NCI-H2171 treated with DMSO at 0.1 percent for 48 hours (cell line): ENCODE measurements around the gene KMT5C.

ENCODE experiments used
- DNase-seq: peaks from one replicate; lab custom pipeline; 2025; lab: John Stamatoyannopoulos, UW

Gene KMT5C

DNA sequence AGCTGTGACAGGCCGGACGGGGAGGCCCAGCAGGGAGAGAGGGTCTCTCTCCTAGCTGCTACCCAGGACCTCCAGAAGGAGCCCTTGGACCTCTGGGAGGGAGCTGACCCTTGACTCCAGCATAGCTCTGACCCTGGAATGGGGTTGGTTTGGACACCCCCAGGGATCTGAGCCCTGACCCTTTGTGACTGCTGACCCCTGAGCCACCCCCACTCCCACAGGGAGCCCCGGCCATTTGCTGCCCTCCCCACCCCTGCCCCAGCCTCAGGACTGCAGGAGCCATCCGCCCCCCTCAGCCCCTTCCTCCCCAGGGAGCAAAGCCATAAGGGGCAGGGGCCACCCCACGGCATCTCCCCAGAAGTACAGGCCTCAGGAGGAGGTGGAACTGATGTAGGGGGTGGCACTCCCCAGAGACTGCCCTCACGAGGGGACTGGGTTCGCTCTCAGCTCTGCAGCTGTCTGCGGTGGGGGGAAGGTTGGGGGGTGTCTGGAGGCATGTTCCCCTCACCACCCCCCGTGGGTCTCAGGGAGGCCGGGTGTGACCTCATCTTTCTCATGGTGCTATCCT, 7.8 kb downstream of the KMT5C start:
- no peak for DNase-seq

DNA sequence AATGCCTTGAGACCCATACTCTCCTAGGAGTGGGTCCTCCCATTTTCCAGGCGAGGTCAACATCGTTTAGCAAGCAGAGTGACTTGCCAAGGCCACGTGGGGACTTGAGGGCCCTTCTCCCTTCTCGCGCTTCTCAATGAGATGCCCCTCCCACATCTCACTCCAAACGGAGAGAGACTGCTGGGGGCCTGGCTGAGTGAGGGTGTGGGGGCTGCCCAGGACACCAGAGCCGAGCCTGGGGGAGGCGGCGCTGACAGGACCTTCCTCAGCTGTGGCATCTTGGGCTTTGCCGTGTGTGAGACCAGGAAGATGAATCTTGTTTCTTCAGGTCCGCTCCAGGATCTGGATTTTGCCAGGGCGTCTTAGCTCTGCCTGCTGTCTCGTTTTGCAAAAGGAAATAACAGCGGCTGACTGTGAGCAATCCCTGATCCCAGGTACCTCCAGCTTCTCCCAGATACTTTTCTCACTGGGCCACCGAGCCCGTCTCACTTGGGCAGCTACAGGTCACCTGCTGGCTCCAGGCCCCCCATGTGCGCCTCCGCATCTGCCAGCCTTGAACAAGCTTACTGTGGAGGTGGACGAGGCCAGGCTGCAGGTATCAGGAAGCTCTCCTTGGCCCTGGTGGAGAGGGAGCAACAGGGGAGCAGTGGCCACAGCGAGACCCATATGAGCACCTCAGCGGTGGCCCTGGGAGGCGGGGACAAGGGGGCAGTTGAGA, 8.8 kb downstream of the KMT5C start:
- DNase-seq = peak; percentile 3

GRCh38 chr19:55350620-55351315, 11.1 kb downstream of the KMT5C start:
- no peak for DNase-seq

- no peak for DNase-seq
These were observed 12.4 kb downstream of the KMT5C start for GRCh38 chr19:55352040-55352439.

DNA sequence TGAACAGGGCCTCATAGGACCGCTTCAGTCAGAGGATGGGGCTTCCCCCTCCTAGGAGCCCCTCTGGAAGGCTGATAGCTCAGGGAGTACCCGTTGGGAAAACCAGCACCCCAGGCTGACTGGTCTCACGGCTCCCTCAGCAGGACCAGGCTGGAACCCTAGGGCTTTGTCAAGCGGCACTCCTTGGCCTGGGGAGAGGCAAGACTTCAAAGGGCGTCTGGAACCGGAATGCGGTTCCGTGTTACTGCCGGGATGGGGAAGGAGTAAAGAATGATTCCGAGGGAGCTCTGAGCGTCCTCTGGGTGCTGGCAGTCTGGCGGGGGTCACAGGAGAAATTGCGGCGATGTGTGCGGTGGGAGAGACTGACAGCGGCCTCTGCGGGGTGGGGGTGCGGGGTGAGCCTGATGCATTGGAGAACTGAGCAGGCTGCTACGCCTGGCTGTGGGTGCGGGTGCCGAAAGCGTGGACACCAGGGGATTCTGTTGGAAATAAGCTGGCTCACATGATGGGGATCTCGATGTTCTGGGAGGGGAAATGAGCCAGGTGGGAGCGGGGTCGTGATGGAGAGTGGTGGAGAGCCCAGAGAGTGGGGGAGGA, 13.0 kb downstream of the KMT5C start:
- no peak for DNase-seq

GRCh38 chr19:55353356-55353802, 13.7 kb downstream of the KMT5C start:
- no peak for DNase-seq

- peak; percentile 54 for DNase-seq
These were observed 14.4 kb downstream of the KMT5C start for GRCh38 chr19:55353803-55354697.

DNA sequence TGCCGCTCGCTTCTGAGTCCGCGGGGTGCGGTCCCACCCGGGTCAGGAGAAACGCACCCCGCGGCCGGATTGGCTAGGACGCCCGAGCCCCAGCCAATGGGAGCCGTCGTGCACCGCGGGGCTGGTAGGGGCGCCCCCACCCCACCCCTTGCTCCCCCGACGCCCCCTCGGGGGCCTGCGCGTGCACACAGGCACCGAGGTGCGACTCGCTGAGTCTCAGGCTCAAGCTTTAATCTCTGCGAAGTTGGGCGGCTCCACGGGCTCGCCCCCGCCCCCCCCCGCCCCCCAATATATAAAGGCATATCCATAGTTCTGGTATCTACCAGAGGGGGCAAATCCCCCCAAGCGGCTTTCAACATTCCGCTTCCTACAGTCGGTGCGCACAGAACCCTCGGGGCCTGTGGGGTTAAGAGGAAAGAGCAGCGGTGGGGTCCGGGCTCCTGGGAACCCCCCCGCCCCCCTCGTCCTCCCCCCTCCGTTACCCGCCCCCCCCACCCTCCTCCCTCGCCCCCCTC, 15.1 kb downstream of the KMT5C start, which contains the start of gene COX6B2:
TSS of gene COX6B2 (minus strand) at position 22 of the 515 bp plus-strand sequence. CDS start 198 bp downstream, outside the sequence.
- DNase-seq = no peak

DNA sequence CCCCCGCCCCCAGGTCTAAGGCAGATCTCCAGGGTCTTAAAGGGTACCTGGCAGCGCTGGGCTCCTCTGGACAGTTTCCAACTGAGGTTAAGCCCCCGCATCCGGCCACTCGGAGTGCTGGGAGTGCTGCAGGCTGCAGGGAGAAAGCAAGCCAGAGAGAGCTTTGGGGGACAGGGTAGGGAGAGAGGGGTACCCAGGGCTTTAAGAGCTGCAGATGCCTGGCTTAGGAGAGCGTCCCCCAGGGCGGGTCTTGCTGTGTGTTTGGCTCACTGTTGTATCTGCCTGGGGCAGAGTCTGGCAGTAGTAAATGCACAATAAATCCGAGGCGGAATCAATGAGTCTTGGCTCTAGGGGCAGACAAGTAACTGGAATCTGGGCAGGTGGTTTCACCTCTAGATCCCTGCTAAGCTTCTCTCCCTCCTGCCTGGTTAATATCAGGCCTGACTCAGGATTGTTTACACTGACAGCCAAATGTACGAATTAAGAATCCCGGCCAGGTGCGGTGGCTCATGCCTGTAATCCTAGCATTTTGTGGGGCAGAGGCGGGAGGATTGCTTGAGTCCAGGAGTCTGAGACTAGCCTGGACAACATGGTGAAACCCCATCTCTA, 15.6 kb downstream of the KMT5C start:
- DNase-seq = peak; percentile 25

DNA sequence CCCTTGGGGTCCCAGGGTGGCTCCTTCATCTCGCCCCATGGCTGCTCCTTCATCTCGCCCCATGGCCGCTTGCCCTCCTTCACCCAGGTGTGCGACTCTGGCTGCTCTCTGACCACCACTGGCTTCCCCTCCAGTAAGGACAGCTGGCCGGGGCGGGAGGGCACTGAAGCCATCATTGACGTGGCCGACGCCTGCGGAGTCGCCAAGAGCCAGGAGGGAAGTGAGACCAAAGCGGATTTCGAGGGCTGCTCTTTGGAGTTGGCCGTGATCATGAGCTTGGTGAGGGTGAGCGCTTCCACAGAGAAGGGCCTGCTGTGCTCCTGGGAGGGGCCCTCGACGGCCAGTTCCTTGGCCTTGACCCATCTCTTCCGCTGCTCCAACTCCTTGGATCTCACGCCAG, 18.8 kb downstream of the KMT5C start:
- DNase-seq = no peak

DNA sequence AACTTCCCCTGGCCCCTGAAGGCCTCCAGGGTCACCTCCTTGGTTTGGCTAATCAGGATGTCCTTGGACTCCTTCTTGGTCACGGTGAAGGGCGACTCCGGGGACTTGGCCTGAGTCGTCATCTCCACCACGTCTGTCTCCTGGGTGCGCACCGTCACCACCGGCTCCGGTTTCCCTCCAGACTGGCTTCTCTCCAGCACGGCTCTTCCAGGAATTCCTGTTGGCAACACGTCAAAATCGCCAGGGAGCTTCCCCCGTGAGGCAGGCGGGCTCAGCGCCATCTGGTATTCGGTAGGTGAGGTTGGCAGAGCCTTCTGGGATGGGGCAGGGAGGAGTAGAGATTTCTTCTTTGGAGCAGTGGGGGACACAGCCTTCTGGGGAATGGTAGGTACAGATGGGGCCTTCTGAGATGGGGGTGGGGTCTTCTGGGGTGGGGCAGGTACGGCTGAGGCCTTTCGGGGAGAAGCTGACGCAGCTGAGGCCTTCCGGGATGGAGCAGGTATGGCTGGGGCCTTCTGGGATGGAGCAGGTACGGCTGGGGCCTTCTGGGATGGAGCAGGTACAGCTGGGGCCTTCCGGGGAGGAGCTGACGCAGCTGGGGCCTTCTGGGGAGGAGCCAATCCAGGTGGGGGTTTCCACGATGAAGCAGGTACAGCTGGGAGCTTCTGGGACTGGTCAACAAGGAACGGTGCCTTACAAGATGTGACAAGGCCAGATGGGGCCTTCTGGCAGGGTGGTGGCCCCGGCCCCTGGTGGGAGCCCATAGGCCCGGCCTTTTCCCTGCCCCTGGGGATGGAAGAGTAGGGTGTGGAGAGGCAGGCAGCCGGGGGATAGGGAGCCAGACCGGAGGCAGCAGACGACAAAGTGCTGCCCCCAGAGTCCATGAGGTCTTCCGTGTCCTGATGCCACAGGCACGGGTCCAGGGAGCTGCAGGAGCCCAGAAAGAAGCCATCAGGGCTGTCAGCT, 19.6 kb downstream of the KMT5C start:
- peak; percentile 97 for DNase-seq

GRCh38 chr19:55360902-55361301, 21.2 kb downstream of the KMT5C start:
- DNase-seq = no peak

DNA sequence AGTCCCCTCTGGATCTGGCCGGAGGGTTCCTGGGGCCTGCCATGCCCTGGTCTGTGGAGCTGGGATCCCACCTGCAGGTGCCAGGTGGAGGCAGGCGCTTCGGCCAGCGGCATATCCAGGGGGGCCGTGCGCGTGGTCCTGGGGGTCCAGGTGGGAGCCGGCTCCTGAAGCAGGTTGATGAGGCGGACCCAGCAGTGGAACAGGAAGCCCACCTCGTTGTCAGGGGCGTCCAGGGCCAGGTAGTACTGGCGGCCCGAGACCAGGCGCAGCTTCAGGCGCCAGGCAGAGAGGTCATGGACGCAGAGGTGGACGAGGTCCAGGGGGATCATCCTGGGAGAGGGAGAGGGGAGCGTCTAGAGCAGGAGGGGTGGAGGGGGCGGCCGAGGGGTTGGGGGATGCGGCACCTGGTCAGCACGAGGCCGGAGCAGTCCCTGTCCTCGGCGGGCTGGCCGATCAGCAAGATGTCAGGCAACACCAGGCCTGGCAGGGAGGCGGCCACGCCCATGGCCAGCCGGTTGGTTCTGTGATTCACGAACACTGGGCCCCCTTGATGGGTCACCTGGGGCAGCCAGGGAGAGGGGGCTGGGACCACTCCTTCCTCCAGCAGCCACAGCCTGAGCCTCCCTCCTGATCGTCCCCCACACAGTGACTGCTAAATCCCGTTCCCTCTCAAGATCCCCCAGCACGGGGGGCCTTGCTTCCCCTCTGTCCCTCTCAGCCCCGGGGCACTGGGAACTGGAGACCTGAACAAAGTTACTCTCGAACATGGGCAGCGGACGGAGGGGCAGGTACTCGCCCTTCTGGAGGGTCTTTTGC, 22.7 kb downstream of the KMT5C start:
- DNase-seq = no peak

DNA sequence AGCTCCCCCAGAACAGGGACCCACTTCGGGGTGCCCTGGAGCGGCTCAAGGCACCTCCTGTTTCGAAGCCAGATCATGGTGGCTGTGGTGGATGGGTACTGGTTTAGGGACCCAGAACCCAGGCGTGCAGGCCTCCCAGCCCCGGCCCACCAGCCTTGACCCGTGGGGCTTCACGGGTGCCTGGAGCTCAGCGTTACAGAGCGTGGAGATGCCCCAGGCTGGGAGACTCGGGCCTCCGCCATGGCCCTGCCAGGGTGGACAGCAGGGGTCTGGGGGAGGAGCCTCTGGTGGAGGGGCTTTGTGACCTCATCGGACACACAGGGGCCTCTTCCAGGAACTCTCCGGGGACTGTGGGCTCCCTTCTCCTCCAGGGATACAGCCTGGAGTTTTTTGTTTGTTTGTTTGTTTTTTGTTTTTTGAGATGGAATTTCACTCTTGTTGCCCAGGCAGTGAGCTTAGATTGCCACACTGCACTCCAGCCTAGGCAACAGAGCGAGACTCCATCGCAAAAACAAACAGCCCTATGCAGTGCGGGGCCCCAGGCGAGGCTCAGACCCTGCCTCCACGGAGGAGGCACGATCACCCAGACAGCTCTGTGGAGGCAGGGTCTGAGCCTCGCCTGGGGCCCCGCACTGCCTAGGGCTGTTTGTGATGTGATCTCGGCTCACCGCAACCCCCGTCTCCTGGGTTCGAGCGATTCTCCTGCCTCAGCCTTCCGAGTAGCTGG, 23.5 kb downstream of the KMT5C start, which contains the start of gene GARIN5B:
TSS of gene GARIN5B (minus strand) at position 271 of the 727 bp plus-strand sequence. CDS start at position 77, 194 bp downstream.
- DNase-seq = no peak

GRCh38 chr19:55365245-55365644, 25.6 kb downstream of the KMT5C start:
- DNase-seq = no peak

DNA sequence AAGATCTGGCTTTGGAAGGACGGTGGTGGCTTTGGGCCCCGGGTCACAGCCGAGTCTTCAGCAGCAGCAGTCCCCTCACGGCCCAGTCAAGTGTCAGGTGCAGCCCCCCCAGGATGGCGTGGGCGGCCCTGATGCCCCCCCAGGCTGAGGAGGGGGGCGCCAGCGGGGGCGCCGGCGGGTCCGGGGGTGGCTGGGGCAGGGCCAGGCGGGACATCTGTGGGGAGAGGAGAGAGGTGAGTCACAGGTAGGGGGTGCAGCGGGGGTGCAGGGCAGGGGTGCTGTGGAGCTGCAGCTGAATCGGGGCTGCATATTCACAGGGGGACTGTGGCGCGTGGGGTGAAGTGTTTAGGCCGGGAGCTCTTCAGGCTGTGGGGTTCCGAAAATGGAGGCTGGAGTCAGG, 26.3 kb downstream of the KMT5C start:
- DNase-seq = no peak

DNA sequence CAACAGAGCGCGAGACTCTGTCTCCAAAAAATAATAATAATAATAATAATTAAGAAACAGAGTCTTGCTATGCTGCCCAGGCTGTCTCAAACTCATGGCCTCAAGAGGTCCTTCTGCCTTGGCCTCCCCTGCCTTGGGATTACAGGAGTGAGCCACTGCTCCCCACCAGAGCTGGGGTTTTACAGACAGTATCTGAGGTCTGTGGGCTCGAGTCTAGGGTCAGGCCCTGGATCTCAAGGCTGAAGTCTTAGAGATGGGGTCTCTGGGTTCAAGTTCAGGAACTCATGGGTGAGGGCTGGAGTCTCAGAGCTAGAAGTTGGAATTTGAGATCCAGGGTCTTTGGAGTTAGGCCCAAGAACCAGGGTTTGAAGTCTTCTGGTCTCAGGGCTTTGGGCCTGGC, 27.1 kb downstream of the KMT5C start:
- no peak for DNase-seq

DNA sequence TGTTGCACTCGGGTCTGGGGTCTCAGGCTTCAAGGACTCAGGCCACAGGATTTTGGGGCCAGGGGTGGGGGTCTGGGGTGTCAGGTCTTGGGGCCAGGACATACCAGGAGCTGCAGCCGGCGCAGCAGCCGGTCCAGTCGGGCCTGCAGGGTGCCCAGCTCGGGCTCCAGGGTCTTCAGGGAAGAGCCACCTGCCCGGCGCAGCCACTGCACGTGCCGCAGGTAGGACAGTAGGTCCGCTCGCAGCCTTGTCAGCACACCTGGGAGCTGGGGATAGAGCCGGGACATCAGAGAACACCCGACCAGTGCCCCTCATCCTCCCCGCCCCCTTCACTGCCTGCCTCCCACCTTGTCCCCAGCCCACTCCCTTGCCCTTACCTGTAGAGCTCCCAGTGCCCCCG, 28.4 kb downstream of the KMT5C start:
- no peak for DNase-seq
